ENCODE data around the gene FLYWCH2. TPM values are rescaled to one million over a fixed set of nuclear protein-coding genes. Genes with fewer than 3 reads are reported as not detected.

The FLYWCH2 gene
- total and polyA plus RNA-seq, 2 experiments from 2014 or later = 48.6 to 60.3 TPM

- Histone ChIP-seq H3K9me2 (ENCODE audit: insufficient read depth) (no peaks in the 10 kb centered on the region), H3K4me2 (ENCODE audit: unreplicated experiment) (no peak overlapping the region), H3K9ac (no peak overlapping the region), H4K20me1 (ENCODE audit: insufficient read depth) (no peaks in the 10 kb centered on the region), H3F3A (ENCODE audit: insufficient read depth) (peaks cover 12% of the 10 kb centered on the region), H3K4me1 (ENCODE audit: insufficient read depth) (peaks cover 10% of the 10 kb centered on the region; the same call in 1 of the 2 replicates), H3K27ac (no peak overlapping the region), H3K9me3 (ENCODE audit: low read depth) (no peaks in the 10 kb centered on the region), H3K4me3 (no peak overlapping the region), H3K36me3 (ENCODE audit: low read depth) (no peaks in the 10 kb centered on the region), H3K27me3 (replicated peaks; ENCODE audit: insufficient read depth) (no peaks in the 10 kb centered on the region), H3K79me2 (ENCODE audit: insufficient read depth) (no peaks in the 10 kb centered on the region), H2AFZ (no peak overlapping the region)
- in situ Hi-C loops (cut with MboI) = no loop called here
- TF ChIP-seq EZH2phosphoT487 (IDR thresholded peaks at IDR 0.05; ENCODE audit: insufficient read depth, low read depth) (no peak), EZH2 (IDR thresholded peaks at IDR 0.05; ENCODE audit: insufficient read depth, poor library complexity, severe bottlenecking) (no peak)
- peak; percentile 81 for DNase-seq
- WGBS, 2 experiments (ENCODE audit: low coverage in 1 of 2, low lambda C conversion rate in 2 of 2, missing lambda C conversion rate in 2 of 2) = 13 to 25% methylated on average over 3 of the region's 3 CpGs
These were observed 36.3 kb upstream of the FLYWCH2 start for GRCh38 chr16:2846511-2847310.

DNA sequence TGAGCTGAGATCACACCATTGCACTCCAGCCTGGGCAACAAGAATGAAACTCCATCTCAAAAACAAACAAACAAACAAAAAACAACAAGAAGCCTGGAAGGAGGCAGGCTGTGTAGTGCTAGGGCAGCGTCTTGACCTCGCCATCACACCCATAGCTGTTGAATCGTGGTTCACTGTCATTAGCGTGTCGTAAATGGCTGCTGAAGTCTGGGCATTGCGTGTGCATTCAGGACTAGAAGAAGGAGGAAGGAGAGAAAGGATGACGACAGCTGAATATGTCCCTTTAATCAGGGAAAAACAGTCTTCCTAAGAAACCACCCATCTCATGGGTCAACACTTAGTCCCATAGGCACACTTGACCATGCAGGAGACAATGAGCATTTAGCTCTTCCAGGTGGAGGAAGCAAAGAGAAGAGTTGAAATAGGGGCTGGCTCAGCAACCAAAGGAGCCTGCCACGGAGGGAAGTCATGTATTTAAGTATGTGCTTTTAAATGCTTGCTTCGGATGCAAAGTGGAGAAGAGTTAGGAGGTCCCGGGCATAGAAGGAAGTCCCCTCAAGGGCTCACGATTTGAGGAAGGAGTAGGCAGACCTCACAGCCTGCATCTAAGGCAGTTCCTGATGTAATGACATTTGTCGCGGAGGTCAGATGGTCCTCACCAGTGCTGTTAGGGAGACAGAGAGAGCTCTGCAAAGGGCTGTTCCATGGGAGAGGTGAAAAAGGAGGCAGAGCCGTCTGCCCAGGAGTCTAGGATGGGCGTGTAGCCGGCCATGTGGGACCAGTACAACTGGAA, 33.9 kb upstream of the FLYWCH2 start:
- H3K27ac ChIP-seq = no peak overlapping the region
- no peaks in the 10 kb centered on the region for H3K27me3 ChIP-seq (replicated peaks; ENCODE audit: insufficient read depth)
- no peaks in the 10 kb centered on the region for H3K79me2 ChIP-seq (ENCODE audit: insufficient read depth)
- no peaks in the 10 kb centered on the region for H3K36me3 ChIP-seq (ENCODE audit: low read depth)
- in situ Hi-C loops (cut with MboI) = no loop called here
- TF ChIP-seq EZH2phosphoT487 (IDR thresholded peaks at IDR 0.05; ENCODE audit: insufficient read depth, low read depth) (no peak), EZH2 (IDR thresholded peaks at IDR 0.05; ENCODE audit: insufficient read depth, poor library complexity, severe bottlenecking) (no peak)
- H3K4me2 ChIP-seq (ENCODE audit: unreplicated experiment) = no peak overlapping the region
- WGBS, 2 experiments (ENCODE audit: low coverage in 1 of 2, low lambda C conversion rate in 2 of 2, missing lambda C conversion rate in 2 of 2) = 67 to 69% methylated on average over 16 of the region's 16 CpGs
- H3K9me2 ChIP-seq (ENCODE audit: insufficient read depth) = no peaks in the 10 kb centered on the region
- H3K9me3 ChIP-seq (ENCODE audit: low read depth) = no peaks in the 10 kb centered on the region
- H3F3A ChIP-seq (ENCODE audit: insufficient read depth) = peaks cover 12% of the 10 kb centered on the region
- no peak overlapping the region for H3K9ac ChIP-seq
- H3K4me3 ChIP-seq = no peak overlapping the region
- no peak overlapping the region for H2AFZ ChIP-seq
- H4K20me1 ChIP-seq (ENCODE audit: insufficient read depth) = no peaks in the 10 kb centered on the region
- DNase-seq = no peak
- peaks cover 10% of the 10 kb centered on the region; the same call in 1 of the 2 replicates for H3K4me1 ChIP-seq (ENCODE audit: insufficient read depth)

- Histone ChIP-seq H3K36me3 (ENCODE audit: low read depth) (no peaks in the 10 kb centered on the region), H3K27me3 (replicated peaks; ENCODE audit: insufficient read depth) (no peaks in the 10 kb centered on the region), H3K4me3 (no peak overlapping the region), H3K79me2 (ENCODE audit: insufficient read depth) (no peaks in the 10 kb centered on the region), H3K9ac (no peak overlapping the region), H3K9me3 (ENCODE audit: low read depth) (no peaks in the 10 kb centered on the region), H3K4me2 (ENCODE audit: unreplicated experiment) (no peak overlapping the region), H3K9me2 (ENCODE audit: insufficient read depth) (no peaks in the 10 kb centered on the region), H3F3A (ENCODE audit: insufficient read depth) (peaks cover 3% of the 10 kb centered on the region), H3K4me1 (ENCODE audit: insufficient read depth) (0 out of 2 replicates have a peak, but pooled peaks cover 1% of the 10 kb centered on the region), H4K20me1 (ENCODE audit: insufficient read depth) (no peaks in the 10 kb centered on the region), H2AFZ (no peak overlapping the region), H3K27ac (no peak overlapping the region)
- no peak for TF ChIP-seq EZH2 (IDR thresholded peaks at IDR 0.05; ENCODE audit: insufficient read depth, poor library complexity, severe bottlenecking)
- TF ChIP-seq EZH2phosphoT487 (IDR thresholded peaks at IDR 0.05; ENCODE audit: insufficient read depth, low read depth) = no peak
- in situ Hi-C loops (cut with MboI) = no loop called here
- 61 to 65% methylated on average over 16 of the region's 16 CpGs for WGBS, 2 experiments (ENCODE audit: low coverage in 1 of 2, low lambda C conversion rate in 2 of 2, missing lambda C conversion rate in 2 of 2)
- DNase-seq = no peak
These were observed 30.8 kb upstream of the FLYWCH2 start for GRCh38 chr16:2852003-2852730.

Data from GM23248 (cell line).